Stimulated activated CD8-positive, alpha-beta memory T cell treated with anti-CD3 and anti-CD28 coated beads, Interleukin-2, amount 100 ng/mL, for 1 hour (primary cell): Measurements from ENCODE around the gene CLDND1.

Source experiments
- DNase-seq, 2 donors: peaks; one replicate each; pipeline ENCODE4 v3.0.0-alpha.2; 2020; ENCODE audit warnings: low read depth in 2 of 2

The CLDND1 gene

DNA sequence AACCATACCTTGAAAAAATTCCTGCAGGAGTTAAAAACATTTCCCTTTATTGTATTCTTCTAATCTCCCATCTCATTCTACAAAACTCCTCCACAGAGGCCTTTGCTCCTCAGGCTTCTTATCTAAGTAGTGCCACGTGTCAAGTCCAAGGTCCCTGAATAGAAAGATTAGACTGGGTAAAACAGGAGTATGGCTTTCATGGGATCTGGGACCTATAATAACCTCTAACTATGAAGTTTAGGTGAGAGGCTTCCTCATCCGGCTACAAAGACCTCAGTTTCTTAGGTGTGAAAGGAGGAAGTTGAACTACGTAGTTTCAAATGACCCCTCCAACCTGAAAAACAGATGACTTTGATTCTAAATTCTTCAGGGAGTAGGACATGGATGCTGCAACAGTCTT, 29.1 kb upstream of the CLDND1 start:
- DNase-seq, result no peak

DNA sequence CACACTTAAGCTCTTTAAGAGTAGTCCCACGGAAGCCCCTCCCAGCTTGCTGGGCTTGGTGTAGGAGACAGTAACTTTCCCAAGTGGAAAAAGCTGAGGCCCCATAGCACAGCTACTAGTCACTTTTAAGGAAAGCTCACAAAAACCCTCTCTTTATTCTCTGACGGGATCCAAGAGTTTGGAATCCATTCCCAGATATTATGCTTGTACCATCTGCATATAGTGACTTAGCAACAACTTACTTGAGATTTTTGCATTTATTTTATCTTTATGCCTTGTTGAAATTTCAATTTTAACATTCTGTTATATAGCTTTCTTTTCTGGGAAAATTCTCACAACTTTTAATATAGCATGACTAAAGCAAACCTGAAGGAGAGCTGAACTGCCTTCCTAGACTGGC, 28.5 kb upstream of the CLDND1 start:
- no peak for DNase-seq

DNA sequence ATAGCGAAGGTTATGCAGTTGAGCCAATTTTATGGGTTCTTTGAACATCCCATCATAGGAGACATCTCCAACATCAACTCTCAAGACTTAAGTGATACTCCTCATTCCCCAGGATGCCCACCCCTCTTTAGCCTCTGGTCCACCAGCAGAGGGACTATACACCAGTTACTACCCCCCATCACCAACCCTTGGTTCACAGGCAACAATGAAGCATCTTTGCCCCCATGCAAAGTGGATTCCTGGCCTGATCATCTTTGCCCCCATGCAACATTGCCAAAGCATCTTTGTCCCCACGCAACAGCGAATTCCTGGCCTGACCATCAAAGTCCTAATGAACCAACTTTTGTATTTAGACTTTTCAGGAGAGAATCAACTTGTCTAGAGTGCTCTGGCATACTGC, 28.1 kb upstream of the CLDND1 start:
- no peak for DNase-seq

DNA sequence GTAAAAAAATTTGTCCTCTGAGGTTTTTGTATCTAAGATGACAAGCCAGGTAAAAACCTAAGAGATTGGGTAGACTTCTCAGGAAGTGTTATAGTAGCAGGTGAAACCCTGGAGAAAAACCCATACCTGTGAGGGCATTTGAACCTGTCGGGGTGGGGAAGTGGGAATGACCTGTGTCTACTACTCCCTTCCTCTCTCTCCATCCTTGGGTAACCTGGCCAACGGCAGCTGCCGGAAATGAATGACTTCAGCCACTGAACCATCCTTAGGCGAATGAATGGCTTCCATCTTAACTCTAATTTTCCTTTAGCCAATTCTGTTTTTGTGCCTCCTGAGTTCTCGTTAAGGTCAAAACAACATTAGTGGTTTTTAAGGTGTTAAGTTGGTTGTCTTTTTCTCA, 25.8 kb upstream of the CLDND1 start:
- no peak for DNase-seq

DNA sequence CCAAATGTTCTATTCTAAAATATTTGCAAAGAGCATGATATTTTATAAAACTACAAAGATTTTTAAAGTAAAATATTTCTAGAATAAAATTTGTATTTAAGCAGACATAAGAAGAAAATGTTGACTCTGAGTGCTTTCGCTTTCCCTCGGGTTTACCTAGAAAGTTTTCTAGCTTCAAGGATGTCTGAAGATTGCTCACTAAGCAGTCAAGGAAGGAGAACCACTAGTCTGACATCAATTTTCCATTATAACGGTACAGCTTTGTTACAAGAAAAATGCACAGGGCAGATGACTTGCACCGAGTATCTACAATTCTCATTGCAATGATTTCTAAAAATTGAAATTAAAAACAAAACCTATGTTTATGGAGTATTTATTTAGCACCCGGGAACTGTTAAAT, 23.2 kb upstream of the CLDND1 start:
- DNase-seq, result no peak

DNA sequence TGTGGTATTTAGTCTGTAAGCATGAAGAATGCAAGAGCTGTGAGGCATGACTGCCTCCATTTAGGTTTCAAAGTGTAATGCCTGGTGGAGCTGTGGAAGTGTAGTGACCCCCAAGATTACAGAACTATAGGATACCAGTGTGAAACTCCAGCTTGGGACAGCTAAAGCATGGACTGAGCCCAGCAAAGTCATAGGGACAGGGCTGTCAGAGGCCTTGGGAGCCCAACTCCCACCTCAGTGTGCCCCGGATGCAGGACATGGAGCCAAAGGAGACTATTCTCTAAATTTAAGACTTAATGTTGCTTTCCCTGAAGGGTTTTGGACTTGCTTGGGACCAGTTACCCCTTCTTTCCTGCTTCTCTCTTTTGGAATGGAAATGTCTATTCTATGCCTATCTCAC, 19.9 kb upstream of the CLDND1 start:
- DNase-seq, result no peak

DNA sequence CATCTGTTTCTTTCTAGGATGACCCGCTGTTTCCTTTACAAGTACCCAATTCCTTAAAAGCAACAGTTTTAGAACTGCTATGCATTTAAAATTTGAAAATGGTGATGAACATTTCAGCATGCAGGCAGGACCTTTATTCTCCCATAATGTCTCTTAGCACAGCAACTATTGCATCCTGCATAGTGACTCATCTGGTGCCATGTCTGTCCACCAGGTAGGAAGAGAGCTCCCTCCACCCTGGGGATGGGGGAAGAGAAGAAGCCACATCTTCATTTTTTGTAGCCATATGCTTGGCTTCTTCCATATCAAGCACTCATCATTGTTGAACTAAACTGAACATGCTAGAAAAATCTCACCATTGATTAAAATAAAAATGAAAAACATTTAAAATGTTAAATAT, 19.0 kb upstream of the CLDND1 start:
- no peak for DNase-seq

DNA sequence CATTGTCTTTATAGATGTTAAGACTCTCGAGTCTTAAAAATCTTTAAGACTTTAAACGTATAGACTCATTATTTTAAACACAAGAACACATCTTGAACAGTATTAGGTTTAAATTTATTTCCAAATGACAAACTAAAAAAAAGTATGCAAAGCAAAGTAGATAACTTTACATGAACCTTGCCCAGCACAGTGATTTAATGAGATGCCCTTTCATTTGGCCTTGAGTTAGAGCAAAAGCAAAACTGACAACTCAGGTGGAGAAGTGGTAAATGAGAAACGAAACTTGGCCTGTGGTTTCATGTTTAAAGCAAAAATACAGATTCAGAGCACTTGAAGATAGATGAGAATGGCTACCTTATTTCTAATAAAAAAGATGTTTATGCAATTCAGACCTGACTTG, 17.6 kb upstream of the CLDND1 start:
- DNase-seq, result no peak

DNA sequence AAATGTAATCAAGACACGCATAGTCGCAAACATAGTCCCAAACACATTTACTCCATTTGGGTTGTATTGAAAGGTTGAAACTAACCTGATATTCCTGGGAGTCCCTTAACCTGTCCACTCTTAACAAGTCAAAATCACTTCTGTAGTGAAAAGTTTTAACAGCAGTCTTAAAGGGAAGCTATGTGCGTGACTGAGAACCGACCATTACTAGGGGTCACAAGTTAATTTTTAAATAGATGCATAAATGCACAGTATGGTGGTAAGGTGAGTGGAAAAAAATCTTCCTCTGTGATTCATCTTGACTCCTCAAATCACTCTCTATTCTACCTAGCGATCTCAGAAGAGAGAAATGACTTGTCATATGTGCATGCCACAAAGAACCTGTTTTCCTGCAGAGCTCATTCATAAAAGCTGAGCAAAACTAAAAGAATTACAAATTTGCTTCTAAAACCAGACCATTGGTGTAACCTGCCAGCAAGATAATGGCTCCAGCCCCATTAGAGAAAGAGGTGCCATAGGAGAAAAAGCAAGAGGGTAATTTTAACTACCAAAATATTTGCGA, 13.8 kb upstream of the CLDND1 start:
- DNase-seq, result no peak

DNA sequence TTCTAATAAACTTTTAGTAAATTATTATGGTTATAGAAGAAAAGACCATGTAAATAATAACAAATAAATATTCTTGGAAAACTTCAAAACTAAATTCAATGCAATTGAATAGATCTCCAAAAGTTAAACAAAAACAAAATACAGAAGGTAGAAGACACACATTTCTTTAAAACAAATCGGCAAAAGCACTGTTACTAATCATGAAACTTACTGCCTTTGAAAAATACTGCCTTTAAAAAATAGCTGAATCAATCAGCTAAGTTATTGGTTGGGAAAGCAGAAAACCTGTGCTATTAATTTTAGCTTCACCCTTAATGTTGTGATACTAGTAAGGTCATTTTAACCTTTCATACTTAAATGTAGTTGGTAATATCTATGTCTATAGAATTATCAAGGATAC, 12.0 kb upstream of the CLDND1 start:
- DNase-seq, result no peak

DNA sequence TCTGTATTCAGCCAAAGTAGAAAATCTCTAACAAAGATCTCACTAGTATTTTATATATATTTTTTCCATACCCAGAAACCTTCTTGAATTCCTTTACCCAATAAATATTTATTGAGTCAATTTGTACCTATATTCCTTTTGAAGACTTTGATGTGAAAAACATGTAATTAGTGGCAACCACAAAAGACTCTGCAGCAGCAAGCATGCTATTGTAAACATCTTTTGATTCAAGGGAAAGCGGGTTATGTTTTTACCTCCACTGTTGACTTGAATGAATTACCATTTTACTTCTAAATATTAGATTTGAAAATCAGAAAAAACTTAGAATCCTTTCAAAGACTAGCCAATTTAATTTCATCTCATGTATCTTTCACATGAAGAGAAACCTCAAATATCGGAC, 11.5 kb upstream of the CLDND1 start:
- DNase-seq, result no peak

DNA sequence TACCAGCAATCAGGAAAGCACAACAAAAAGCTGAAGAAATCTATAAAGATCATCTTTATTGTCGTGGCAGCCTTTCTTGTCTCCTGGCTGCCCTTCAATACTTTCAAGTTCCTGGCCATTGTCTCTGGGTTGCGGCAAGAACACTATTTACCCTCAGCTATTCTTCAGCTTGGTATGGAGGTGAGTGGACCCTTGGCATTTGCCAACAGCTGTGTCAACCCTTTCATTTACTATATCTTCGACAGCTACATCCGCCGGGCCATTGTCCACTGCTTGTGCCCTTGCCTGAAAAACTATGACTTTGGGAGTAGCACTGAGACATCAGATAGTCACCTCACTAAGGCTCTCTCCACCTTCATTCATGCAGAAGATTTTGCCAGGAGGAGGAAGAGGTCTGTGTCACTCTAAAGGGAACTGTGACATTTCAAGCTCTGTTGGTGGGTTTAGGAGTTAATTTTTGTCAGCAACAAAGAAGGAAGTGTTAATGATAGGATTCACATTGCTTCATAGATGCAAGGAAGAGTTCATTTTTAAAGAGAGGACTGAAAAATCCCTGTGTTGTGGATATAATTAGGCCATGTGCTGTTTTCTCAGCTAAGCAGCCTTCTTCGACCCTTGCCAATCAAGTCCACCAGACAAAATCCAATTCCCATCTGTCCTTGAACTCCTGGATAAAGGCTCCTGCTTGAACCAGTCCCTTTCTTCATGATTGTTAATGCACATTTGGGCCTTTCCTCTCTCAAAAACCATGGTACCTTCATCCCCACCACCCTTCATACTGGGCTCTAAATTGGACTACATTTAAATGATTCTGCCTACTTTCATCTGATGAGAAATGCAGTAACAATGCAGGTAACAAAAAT, 10.2 kb upstream of the CLDND1 start:
- no peak for DNase-seq

DNA sequence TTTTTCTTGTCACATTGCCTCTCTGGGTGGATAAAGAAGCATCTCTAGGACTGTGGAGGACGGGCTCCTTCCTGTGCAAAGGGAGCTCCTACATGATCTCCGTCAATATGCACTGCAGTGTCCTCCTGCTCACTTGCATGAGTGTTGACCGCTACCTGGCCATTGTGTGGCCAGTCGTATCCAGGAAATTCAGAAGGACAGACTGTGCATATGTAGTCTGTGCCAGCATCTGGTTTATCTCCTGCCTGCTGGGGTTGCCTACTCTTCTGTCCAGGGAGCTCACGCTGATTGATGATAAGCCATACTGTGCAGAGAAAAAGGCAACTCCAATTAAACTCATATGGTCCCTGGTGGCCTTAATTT, 9.6 kb upstream of the CLDND1 start:
- DNase-seq, result no peak

DNA sequence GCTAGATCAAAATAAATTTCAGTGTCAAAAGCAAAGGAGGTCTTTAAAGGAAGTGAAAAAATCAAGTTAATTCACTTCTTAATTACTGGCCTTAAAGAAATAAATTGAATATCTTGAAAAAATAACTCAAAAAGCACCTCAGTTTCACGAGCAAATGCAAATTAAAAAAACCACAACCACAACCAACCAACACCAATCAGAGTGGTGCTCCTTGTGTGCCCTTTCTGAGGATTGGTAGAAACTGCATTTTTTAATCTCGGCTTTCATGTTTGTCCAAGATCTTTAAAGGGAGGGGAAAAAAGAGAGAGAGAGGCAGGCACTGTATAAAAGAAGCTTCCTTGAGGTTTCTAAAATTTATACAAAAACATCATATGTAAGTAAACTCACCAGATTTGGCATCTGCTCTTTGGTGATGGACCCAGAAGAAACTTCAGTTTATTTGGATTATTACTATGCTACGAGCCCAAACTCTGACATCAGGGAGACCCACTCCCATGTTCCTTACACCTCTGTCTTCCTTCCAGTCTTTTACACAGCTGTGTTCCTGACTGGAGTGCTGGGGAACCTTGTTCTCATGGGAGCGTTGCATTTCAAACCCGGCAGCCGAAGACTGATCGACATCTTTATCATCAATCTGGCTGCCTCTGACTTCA, 9.0 kb upstream of the CLDND1 start, which contains the start of gene GPR15:
GPR15 (plus strand) TSS at position 357 of the 653 bp plus-strand sequence; CDS start at position 413, 56 bp downstream.
- DNase-seq, result no peak

DNA sequence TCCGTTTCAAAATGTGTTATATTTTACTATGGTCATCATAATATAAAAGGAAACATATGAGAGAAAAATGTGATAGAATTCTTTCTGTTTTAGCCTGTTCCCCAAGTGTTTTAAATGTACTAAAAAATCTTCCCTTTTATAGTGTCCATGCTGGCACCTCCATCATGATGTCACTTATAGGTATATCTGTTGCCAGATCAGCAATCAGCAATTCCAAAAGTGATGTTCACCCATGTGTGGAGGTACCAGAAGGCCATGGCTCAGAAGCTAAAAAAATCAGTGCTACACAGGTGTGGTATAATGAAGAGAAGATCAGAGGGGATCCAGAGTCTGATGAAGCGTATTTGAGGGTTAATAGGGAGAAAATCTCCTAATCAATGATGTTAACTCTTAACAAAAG, 8.0 kb upstream of the CLDND1 start:
- no peak for DNase-seq

DNA sequence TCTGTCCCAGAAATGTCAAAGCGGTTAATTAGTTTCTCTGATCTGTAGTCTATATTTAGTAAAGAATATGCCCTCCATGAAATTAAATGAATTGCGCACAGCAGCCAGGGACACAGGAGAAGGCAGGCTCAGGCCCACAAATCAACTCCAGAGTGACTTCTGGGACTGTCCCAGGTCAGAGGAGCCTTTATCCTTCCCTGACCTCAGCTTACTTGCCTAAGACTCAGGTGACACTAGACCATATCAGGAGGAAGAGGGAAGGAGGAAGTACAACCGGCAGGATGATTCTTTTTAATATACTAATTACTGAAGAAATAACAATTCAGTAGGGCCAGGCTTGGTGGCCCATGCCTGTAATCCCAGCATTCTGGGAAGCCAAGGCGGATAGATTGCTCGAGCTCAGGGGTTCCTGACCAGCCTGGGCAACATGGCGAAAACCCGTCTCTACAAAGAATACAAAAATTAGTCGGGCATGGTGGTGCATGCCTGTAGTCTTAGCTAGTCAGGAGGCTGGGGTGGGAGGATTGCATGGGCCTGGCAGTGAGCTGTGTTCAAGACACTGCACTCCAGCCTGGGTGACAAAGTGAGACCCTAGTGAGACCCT, 7.3 kb upstream of the CLDND1 start:
- no peak for DNase-seq

DNA sequence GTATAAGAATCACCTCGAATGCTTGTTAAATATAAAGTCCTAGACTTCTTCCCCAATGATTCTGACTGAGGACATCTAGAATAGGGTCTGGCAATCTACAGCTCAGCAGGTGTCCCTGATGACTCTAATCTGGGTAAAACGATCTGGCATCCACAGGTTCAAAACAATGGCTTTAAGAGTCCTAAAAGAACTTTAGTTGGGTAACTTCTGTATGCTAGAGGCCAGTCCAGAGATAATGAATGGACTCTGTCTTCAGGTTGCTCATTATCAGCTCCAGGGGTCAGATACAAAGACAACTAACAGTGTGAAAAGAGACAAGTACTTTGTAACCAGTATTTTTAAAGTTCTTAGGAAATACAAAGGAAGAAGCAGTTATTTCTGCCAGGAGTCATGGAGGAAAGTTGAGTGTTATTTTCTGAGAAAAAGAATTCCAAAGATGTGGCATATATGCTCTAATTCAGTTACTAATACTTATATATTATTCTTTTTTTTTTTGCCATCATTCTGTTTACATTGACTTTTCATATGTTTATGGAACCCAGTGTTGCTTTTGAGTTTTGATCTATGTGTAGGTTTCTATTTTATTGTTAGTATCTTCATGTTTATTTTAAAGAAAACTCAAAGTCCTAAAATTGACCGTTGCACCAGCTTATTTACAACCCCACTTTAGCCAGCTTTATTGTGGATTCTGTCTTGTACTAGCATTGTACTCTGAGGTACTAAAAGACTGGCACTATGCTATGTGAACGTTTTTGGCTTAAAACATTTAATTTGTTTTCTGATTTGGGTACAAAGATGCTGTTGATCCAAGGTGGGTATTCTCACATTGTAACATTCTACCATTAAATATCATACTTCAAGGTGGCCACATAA, 6.0 kb upstream of the CLDND1 start:
- DNase-seq, result no peak

DNA sequence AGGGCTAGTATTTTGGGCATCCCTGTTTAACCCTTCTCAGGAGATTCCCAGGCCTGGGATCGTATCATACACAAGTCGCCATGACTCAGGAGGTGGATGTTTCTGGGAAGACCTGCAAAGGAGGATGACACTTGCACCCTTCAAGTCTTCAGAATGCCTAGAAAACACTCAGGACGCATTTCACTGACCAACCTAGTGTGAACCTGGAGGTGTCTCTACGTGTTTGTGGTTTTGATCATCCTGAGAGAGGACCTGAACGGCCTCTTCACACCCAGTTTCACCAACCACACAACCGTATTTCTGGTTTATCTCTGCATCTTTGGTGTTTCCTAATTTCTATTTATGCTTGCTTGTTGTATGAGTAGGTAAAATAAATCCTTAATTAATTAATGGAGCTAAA, 2.8 kb upstream of the CLDND1 start:
- no peak for DNase-seq

DNA sequence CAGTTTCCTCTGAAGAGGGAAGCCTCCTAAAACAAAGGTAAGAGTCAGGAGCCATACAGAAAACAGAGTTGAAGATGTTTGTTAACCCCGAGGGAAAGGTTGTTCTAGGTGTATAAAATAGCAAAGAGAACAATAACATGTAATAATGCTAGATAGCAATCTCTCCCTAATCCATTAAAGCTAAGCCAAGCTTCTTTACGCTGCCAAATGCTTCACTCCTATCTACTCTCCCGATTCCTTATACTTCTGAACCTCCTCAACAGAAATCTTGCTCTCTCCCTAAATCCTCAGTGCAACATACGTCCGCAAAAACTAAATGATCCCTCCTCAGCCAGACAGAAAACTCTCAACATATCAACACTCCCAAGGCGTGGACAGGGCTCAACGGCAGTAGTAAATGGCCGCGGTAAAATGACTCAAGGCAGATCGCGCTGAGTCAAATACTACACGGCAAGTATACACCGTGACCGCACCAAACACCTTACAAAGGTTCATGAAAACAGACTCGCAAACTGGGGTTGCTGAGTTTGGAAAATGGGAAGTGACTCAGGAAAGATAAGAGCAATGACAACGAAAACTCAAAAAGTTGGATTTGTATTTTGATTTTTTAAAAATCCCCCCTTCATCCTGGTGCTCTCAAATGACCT, 682 bp downstream of the CLDND1 start:
- DNase-seq, result peak in 1 of 2 donors; percentile 9

DNA sequence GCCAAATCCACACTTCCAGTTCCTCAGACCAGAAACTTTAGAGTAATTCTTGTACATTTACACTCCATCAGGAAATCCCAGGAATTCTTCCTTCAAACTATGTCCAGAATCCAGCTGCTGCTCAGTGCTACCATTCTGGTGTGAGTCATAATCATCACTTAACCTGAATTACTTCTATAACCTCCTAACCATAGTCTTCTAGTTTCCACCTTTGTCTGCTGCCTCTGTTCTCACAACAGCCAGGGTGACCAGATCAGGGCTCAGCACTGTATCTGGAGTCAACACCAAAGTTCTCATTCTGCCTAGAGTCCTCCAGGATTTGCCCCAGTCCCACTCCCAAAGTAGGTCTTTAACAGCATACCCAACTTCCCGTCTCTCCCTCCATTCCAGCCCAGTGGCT, 3.4 kb downstream of the CLDND1 start:
- no peak for DNase-seq

DNA sequence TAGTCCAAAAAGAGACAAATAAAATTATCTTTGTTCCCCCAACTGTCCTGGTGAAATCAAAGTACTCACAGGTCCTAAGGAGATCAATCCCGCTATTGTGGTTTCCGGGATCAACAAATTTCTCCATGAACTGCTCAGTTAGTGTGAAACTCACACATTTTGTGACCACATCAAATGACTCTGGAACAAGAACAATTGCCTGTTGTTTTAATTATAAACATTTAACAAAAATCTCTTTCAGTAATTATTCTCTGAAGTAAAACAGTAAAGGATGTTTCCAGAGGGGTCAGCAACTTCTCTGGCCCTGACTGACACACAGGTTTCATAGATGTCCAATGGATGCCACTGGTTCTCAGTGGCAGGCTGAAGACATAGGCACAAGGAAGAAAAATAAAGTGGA, 3.9 kb downstream of the CLDND1 start:
- no peak for DNase-seq
